Brain microvascular endothelial cell (primary cell): Measurements from ENCODE around the gene WWOX.

ENCODE experiments used
- DNase-seq: peaks from one replicate; pipeline ENCODE4 v3.0.0-alpha.2; 2020
- H3K27ac ChIP-seq: fragments of 250-450 bp; sonication (Bioruptor Pico); 2 replicates; pipeline ENCODE4 v1.5.1; 2020; ENCODE audit warnings: mild to moderate bottlenecking, moderate library complexity
- H3K27me3 ChIP-seq: fragments of 250-450 bp; sonication (Bioruptor Pico); replicated peaks from 2 replicates; pipeline ENCODE4 v1.5.1; 2020; ENCODE audit warnings: mild to moderate bottlenecking
- H3K36me3 ChIP-seq: fragments of 250-450 bp; sonication (Bioruptor Pico); replicated peaks from 2 replicates; pipeline ENCODE4 v1.5.1; 2020; ENCODE audit warnings: mild to moderate bottlenecking
- H3K4me3 ChIP-seq: 2 replicates; pipeline ENCODE4 v1.5.1; 2011; ENCODE audit warnings: low read depth, mild to moderate bottlenecking, control low read depth, low read length, moderate library complexity
- CTCF ChIP-seq: IDR thresholded peaks from 2 replicates; pipeline ENCODE4 v1.5.1; 2011; ENCODE audit warnings: low read depth, mild to moderate bottlenecking, moderate library complexity, low read length, control low read depth, inconsistent platforms; ENCODE audit errors: missing control alignments
- in situ Hi-C: cut with HindIII; loops from 2 replicates; pipeline ENCODE4 v1.10.0; 2017; ENCODE audit warnings: low sequenced_read_pairs, low pct_ligation_motif_present

Gene WWOX

GRCh38 chr16:78620291-78620690 is 520.8 kb downstream of the WWOX start:
- Histone ChIP-seq H3K27me3 (no peaks in the 10 kb centered on the region), H3K4me3 (no peak overlapping the region), H3K36me3 (no peaks in the 10 kb centered on the region), H3K27ac (no peak overlapping the region)
- DNase-seq = no peak
- no peak for TF ChIP-seq CTCF
- in situ Hi-C loops = no loop called here

GRCh38 chr16:78623796-78624195 is 524.3 kb downstream of the WWOX start:
- DNase-seq = no peak
- Histone ChIP-seq H3K27me3 (no peaks in the 10 kb centered on the region), H3K36me3 (no peaks in the 10 kb centered on the region), H3K27ac (no peak overlapping the region), H3K4me3 (no peak overlapping the region)
- no peak for TF ChIP-seq CTCF
- in situ Hi-C loops = no loop called here

- TF ChIP-seq CTCF = no peak
- Histone ChIP-seq H3K27ac (no peak overlapping the region), H3K36me3 (no peaks in the 10 kb centered on the region), H3K27me3 (no peaks in the 10 kb centered on the region), H3K4me3 (no peak overlapping the region)
- DNase-seq = no peak
- in situ Hi-C loops = no loop called here
These were observed 524.9 kb downstream of the WWOX start for GRCh38 chr16:78624366-78624765.

GRCh38 chr16:78628461-78629045 is 529.1 kb downstream of the WWOX start:
- TF ChIP-seq CTCF = no peak
- Histone ChIP-seq H3K36me3 (no peaks in the 10 kb centered on the region), H3K27me3 (no peaks in the 10 kb centered on the region), H3K27ac (peak overlapping the region; percentile 42), H3K4me3 (no peak overlapping the region)
- DNase-seq = peak; percentile 15
- in situ Hi-C loops = no loop called here

GRCh38 chr16:78629173-78629572 is 529.7 kb downstream of the WWOX start:
- DNase-seq = peak; percentile 2
- peak overlapping the region; percentile 42 for H3K27ac ChIP-seq
- H3K36me3 ChIP-seq = no peaks in the 10 kb centered on the region
- TF ChIP-seq CTCF = no peak
- H3K4me3 ChIP-seq = no peak overlapping the region
- no peaks in the 10 kb centered on the region for H3K27me3 ChIP-seq
- in situ Hi-C loops = no loop called here

- Histone ChIP-seq H3K4me3 (no peak overlapping the region), H3K27ac (no peak overlapping the region), H3K27me3 (no peaks in the 10 kb centered on the region), H3K36me3 (no peaks in the 10 kb centered on the region)
- TF ChIP-seq CTCF = no peak
- in situ Hi-C loops = no loop called here
- DNase-seq = no peak
These were observed 530.6 kb downstream of the WWOX start for GRCh38 chr16:78630102-78630501.
